GM12878 (cell line): ENCODE results near the gene CHIT1. TPM values are rescaled to one million over a fixed set of nuclear protein-coding genes. Genes with fewer than 3 reads are reported as not detected.

ENCODE experiments used
- BCL11A ChIP-seq: IDR thresholded peaks from 2 replicates; pipeline ENCODE4 v1.6.1; 2011; ENCODE audit warnings: low read depth, low read length
- ESRRA ChIP-seq: IDR thresholded peaks from 2 replicates; pipeline ENCODE4 v1.6.1; 2012; ENCODE audit warnings: mild to moderate bottlenecking, low read length, improper control_type of control experiment
- HDAC2 ChIP-seq: fragments of 200-600 bp; sonication (generic); IDR thresholded peaks from 2 replicates; pipeline ENCODE4 v1.6.1; 2017
- JUND ChIP-seq: IDR thresholded peaks from 2 replicates; pipeline ENCODE4 v1.6.1; 2012; ENCODE audit warnings: low read depth, mild to moderate bottlenecking, low read length, improper control_type of control experiment, moderate library complexity
- LARP7 ChIP-seq: fragments of 450-650 bp; IDR thresholded peaks from 2 replicates; pipeline ENCODE4 v1.6.1; 2017; ENCODE audit warnings: mild to moderate bottlenecking
- MAX ChIP-seq: IDR thresholded peaks from 2 replicates; pipeline ENCODE4 v1.6.1; 2012; ENCODE audit warnings: low read depth, low read length, improper control_type of control experiment
- MEF2B ChIP-seq: fragments of 450-650 bp; IDR thresholded peaks from 2 replicates; pipeline ENCODE4 v1.6.1; 2018; ENCODE audit warnings: mild to moderate bottlenecking, moderate library complexity; ENCODE audit not compliant: partially characterized antibody, poor library complexity, severe bottlenecking
- POLR2A ChIP-seq: IDR thresholded peaks from 2 replicates; pipeline ENCODE4 v1.6.1; 2011; ENCODE audit warnings: low read depth, mild to moderate bottlenecking, low read length
- PRDM15 ChIP-seq: fragments of 450-650 bp; formaldehyde crosslinking; IDR thresholded peaks from 2 replicates; pipeline ENCODE4 v1.4.0; 2020; ENCODE audit warnings: mild to moderate bottlenecking, moderate library complexity
- SMC3 ChIP-seq: IDR thresholded peaks from 2 replicates; pipeline ENCODE4 v1.6.1; 2011; ENCODE audit warnings: low read length, improper control_type of control experiment, borderline replicate concordance
- ZBTB11 ChIP-seq: fragments of 450-650 bp; formaldehyde crosslinking; IDR thresholded peaks from 2 replicates; pipeline ENCODE4 v1.5.0; 2022; ENCODE audit warnings: mild to moderate bottlenecking, missing genetic modification characterization
- ZZZ3 ChIP-seq: IDR thresholded peaks from 2 replicates; pipeline ENCODE4 v1.6.1; 2011; ENCODE audit warnings: low read depth; ENCODE audit not compliant: control insufficient read depth, insufficient read length
- polyA plus RNA-seq, 11 experiments: library from polyadenylated mRNA; depleted of rRNA in 4 of 11; unstranded in 6 of 11; stranded (reverse) in 5 of 11; fragments of >200 nt; fragmentation: Nextera tagmentation in 4 of 11; fragmentation: Illumina TruSeq in 1 of 11; extraction: Ambion mirVana in 4 of 11; extraction: Trizol in 1 of 11; gene quantifications; 1 replicate in 1 of 11; 2 replicates in 10 of 11; pipeline versions ENCODE4 v1.2.1 to v1.2.3, GENCODE V29; 2011 to 2016; ENCODE audit warnings: inconsistent platforms in 2 of 11, missing spikeins in 2 of 11, low read depth in 1 of 11
- total RNA-seq, 4 experiments: library from RNA; depleted of rRNA in 3 of 4; stranded (reverse); fragments of >200 nt in 3 of 4; fragmentation: Illumina TruSeq in 1 of 4; extraction: Trizol in 1 of 4; gene quantifications; 2 replicates each; pipeline versions ENCODE4 v1.2.1 to v1.2.3, GENCODE V29; 2013 to 2021
- TF ChIP-seq, protein P1 (sequence below), 3 experiments: IDR thresholded peaks in 2 of 3; conservative IDR thresholded peaks in 1 of 3; 2 replicates each; pipeline ENCODE4 v1.5.1; 2011; ENCODE audit warnings: low read depth in 3 of 3, low read length in 3 of 3, mild to moderate bottlenecking in 3 of 3, control low read depth in 2 of 3, moderate library complexity in 2 of 3, inconsistent platforms in 1 of 3, mixed read lengths in 1 of 3; ENCODE audit not compliant: control insufficient read depth in 2 of 3, insufficient read depth in 1 of 3; ENCODE audit errors: extremely low read depth in 1 of 3

Gene CHIT1
- total and polyA plus RNA-seq, 10 of the 15 experiments (the other 5 are each of a cell fraction or from before 2014, with no cell fraction given), result 0.02 to 2.1 (median 0.76) TPM

DNA sequence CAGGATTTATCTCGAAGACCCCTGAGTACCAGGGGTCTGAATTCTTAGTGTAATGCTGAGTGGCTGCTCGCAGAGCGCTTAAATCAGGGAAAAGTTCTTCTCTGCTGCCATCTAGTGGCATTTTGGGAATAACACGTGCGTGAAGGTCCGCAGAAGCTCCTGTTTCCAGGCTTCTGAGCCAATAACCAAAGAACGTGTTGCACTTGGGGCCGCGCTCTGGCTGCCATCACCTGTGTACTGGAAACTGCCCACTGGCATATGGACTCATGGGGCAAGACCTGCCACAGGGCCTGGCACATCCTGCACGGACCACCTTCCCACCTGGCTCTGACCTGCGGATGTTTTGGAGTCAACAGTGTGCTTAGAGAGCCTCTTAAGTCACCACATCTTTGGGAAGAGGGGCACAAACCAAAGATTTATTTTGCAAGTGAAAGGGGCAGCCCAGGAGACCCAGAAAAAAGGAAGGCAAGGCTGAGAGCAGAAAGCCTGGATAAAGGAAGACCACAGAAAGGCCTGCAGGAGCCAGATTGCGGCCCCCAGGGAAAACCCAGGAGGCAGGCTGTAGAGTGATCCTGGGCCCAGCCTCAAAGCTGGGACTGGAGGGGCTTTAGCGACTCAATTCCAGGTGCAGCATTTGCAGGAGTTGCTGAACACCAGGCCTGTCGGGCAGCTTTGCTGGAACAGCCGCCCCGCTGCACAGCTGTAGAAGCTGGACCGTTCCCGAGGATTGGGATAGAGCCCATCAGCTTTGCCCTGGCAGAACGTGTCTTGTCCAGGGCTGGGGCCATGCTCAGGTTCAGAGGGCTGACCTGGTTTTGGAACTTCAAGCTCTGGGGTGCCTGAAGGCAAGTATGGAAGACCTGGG lies 13.0 kb downstream of the CHIT1 start (continued):
- TF ChIP-seq, protein P1, sequence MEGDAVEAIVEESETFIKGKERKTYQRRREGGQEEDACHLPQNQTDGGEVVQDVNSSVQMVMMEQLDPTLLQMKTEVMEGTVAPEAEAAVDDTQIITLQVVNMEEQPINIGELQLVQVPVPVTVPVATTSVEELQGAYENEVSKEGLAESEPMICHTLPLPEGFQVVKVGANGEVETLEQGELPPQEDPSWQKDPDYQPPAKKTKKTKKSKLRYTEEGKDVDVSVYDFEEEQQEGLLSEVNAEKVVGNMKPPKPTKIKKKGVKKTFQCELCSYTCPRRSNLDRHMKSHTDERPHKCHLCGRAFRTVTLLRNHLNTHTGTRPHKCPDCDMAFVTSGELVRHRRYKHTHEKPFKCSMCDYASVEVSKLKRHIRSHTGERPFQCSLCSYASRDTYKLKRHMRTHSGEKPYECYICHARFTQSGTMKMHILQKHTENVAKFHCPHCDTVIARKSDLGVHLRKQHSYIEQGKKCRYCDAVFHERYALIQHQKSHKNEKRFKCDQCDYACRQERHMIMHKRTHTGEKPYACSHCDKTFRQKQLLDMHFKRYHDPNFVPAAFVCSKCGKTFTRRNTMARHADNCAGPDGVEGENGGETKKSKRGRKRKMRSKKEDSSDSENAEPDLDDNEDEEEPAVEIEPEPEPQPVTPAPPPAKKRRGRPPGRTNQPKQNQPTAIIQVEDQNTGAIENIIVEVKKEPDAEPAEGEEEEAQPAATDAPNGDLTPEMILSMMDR (IDR thresholded peaks at IDR 0.05 in 2 of 3, conservative IDR thresholded peaks at IDR 0.05 in 1 of 3; ENCODE audit: control insufficient read depth in 2 of 3, extremely low read depth in 1 of 3, insufficient read depth in 1 of 3, low read depth in 3 of 3, low read length in 3 of 3), result peak; percentile 63 to 90 (median 64); a peak in 5 of 6 replicates
- TF ChIP-seq HDAC2 (no peak), JUND (no peak), PRDM15 (no peak), ZBTB11 (no peak), MEF2B (no peak), BCL11A (no peak), ESRRA (no peak), ZZZ3 (no peak), MAX (peak; percentile 75; the same call in 1 of the 2 replicates), POLR2A (no peak), SMC3 (peak; percentile 86), LARP7 (no peak)
